GM10266 (cell line): ENCODE results near the gene HIVEP1.

ENCODE experiments used
- DNase-seq: peaks from one replicate; pipeline ENCODE4 v3.0.0; 2012; ENCODE audit errors: extremely low spot score
- TF ChIP-seq, protein P1 (sequence below): IDR thresholded peaks from 2 replicates; pipeline ENCODE4 v1.5.1; 2012; ENCODE audit warnings: mild to moderate bottlenecking, low read depth; ENCODE audit not compliant: control insufficient read depth, insufficient read depth; ENCODE audit errors: missing control alignments

Gene HIVEP1

DNA sequence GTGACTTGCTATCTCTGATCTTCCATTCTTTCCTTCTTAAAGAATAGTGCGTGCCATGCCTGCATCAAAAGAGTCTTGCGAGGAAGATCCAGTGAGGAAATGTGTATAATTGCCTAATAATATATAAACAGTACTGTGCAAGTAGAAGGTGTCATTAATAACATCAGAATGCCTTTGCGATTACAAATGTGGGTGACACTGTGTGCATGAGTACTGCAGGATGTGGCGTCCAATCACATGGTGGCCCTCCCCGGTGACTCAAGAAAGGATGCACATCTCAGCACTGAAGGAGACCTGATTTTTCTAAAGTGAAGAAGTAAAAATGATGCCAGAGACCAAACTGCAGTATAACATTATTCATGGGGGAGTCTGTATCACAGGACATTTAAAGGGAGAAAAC, 170.6 kb downstream of the HIVEP1 start:
- TF ChIP-seq, protein P1, sequence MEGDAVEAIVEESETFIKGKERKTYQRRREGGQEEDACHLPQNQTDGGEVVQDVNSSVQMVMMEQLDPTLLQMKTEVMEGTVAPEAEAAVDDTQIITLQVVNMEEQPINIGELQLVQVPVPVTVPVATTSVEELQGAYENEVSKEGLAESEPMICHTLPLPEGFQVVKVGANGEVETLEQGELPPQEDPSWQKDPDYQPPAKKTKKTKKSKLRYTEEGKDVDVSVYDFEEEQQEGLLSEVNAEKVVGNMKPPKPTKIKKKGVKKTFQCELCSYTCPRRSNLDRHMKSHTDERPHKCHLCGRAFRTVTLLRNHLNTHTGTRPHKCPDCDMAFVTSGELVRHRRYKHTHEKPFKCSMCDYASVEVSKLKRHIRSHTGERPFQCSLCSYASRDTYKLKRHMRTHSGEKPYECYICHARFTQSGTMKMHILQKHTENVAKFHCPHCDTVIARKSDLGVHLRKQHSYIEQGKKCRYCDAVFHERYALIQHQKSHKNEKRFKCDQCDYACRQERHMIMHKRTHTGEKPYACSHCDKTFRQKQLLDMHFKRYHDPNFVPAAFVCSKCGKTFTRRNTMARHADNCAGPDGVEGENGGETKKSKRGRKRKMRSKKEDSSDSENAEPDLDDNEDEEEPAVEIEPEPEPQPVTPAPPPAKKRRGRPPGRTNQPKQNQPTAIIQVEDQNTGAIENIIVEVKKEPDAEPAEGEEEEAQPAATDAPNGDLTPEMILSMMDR, result no peak
- DNase-seq, result no peak

DNA sequence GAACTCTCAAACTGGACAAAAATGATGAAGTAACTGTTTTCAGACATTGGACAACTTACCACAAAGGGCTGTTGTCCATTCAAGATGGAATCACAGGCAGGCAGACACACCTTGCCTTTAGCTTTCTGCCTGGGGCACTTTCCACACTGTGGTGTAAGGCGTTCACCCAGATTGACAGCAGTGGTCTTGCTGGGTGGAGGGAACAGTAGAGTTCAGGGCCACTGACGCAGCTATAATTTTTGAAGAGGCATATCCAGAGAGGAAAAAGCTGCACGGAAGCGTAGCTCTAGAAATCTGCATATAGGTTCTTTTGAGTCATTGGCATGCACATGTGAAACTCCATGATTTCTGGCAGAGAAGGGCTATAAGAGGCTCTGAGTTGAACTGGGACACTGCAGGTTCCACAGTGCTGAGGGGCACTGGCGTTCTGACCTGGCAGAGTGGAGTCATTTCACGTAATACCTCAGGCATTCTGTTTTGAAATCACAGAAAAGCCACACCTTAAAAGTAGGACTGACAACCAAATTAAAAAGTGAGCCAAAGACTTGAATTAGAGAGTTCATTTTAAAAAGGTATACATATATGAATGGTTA, 173.1 kb downstream of the HIVEP1 start:
- TF ChIP-seq, protein P1, result no peak
- no peak for DNase-seq

DNA sequence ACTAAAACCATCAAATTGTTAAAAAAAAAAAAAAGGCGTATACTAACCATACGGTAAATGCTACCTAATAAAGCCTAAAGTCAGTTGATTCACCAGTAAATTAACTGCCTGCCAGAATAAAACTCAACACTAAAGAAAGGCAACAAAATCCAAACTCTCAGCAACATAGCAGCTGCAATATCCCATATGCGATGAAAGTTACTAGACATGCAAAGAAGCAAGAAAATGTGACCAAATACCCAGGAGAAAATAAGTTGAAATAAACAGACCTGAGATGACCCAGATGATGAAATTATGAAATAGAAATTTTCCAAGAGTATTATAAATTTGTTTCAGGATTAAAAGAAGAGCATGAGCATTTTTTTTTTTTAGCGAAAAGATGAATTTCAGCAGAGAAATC, 174.4 kb downstream of the HIVEP1 start:
- TF ChIP-seq, protein P1, result no peak

DNA sequence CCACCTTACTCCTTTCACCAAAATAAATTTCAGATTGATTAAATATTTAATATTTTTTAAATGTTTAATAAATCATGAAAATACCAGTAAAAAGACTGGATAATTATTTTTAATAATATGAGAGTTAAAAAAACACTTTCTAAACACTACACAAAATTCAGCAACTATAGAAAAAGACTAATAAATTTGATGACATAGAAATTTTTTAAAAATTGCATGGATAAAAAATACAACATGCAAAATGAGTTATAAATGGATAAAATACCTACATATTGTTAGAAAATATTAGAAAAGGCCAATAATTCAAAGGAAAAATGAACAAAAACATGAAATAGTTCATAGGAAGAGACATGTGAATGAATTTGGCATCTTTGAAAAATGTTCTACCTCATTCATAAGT, 177.0 kb downstream of the HIVEP1 start:
- TF ChIP-seq, protein P1, result no peak
- DNase-seq, result no peak

More for the DNA sequence above, 174.4 kb downstream of the HIVEP1 start:
- DNase-seq, result no peak

DNA sequence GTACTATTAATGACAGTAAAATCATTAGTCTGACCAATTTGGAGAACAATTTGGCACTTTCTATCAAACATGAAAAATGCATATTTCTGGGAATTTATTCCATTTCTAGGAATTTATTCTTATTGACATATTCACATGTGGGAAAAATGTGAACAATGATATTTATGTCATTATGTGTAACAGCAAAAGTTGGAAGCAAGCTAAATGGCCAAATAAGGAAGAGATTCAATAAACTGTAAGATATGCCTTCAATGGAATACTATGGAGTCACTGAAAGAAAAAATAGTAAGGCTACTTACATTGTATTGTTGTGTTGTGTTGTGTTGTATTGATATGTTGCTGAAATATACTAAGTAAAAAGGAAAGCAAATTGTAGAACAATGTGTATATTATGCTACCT, 177.5 kb downstream of the HIVEP1 start:
- TF ChIP-seq, protein P1, result no peak
- no peak for DNase-seq

DNA sequence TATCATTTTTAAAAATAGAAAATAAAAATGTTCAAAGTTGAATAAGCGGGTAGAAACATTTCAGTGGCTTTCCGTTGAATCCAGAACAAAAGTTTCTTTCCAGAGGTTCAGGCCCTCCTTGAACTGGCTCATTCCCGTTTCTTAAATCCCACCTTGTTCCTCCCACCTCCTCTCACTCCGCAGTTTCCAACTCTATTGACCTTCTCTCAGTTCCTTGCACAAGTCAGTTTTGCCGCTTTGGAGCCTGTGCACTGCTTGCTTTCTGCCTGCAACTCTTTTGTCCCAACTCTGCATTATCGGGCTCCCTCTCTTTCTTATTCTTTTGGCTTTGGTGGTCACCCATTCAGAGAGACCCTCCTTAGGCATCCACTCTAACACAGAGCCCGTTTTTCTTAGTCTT, 178.1 kb downstream of the HIVEP1 start:
- TF ChIP-seq, protein P1, result no peak

DNA sequence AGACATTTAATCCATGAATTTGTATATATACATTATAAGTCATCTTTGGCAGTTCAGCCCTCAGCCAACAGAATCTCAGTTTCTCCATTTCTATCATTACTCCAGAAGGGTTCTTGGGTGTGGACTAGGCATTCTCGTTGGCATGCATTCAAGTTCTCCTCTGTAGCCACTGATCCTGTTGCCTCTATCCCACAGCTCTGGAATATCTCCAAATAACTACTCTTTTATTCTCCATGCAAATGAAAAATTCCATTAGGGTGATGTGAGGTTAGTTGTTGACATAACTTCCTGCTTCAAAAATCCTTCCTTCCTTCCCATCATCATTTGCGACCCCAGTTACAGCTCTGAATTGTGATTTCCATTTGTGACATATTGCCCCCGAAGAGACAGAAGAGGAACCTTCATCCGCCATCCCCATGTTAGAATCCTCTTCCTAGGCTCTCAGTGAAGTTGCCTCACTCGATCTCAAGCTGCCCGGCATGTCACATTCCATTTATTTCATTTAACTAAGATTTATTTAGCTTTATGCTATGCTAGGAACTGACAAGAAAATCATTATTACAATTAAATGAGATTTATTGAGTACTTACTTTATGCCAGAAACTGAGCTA, 184.3 kb downstream of the HIVEP1 start:
- TF ChIP-seq, protein P1, result no peak
- no peak for DNase-seq

More for the DNA sequence above, 178.1 kb downstream of the HIVEP1 start:
- DNase-seq, result no peak
